HepG2 (cell line): Measurements from ENCODE around the gene WDFY1. TPM values are rescaled to one million over a fixed set of nuclear protein-coding genes. Genes with fewer than 3 reads are reported as not detected.

ENCODE experiments used
- CHD4 ChIP-seq: fragments of 200-600 bp; sonication (generic); IDR thresholded peaks from 2 replicates; pipeline ENCODE4 v1.7.0; 2017; ENCODE audit warnings: mild to moderate bottlenecking, low read length, borderline replicate concordance
- CREB1 ChIP-seq, 2 experiments: fragments of 450-650 bp in 1 of 2; IDR thresholded peaks; 2 replicates each; pipeline ENCODE4 v1.6.1; 2016 to 2017; ENCODE audit warnings: control low read depth in 1 of 2, mild to moderate bottlenecking in 1 of 2, missing compliant biosample characterization in 1 of 2, missing genetic modification characterization in 1 of 2
- FOXA3 ChIP-seq: IDR thresholded peaks from 2 replicates; pipeline ENCODE4 v1.6.1; 2016; ENCODE audit warnings: missing genetic modification reagents, missing compliant biosample characterization
- GATAD2A ChIP-seq: IDR thresholded peaks from 2 replicates; pipeline ENCODE4 v1.6.1; 2016
- GTF3A ChIP-seq: sonication (generic); formaldehyde crosslinking; conservative IDR thresholded peaks from 2 replicates; pipeline ENCODE4 v1.4.0; 2020; ENCODE audit warnings: mild to moderate bottlenecking, missing genetic modification reagents
- KDM4B ChIP-seq: sonication (generic); formaldehyde crosslinking; IDR thresholded peaks from 2 replicates; pipeline ENCODE4 v1.4.0; 2020; ENCODE audit warnings: missing genetic modification reagents
- SKI ChIP-seq: fragments of 450-650 bp; IDR thresholded peaks from one replicate; pipeline ENCODE4 v1.6.1; 2018; ENCODE audit warnings: mild to moderate bottlenecking; ENCODE audit not compliant: partially characterized antibody
- TBL1XR1 ChIP-seq: fragments of 150-350 bp; IDR thresholded peaks from 2 replicates; pipeline ENCODE4 v1.6.1; 2014; ENCODE audit warnings: borderline replicate concordance, low read length; ENCODE audit not compliant: partially characterized antibody
- TMF1 ChIP-seq: sonication (generic); formaldehyde crosslinking; IDR thresholded peaks from 2 replicates; pipeline ENCODE4 v1.8.1; 2022; ENCODE audit warnings: low read depth, missing genetic modification reagents
- TP53 ChIP-seq: sonication (generic); formaldehyde crosslinking; conservative IDR thresholded peaks from 2 replicates; pipeline ENCODE4 v1.4.0; 2020; ENCODE audit warnings: missing genetic modification reagents
- YY1 ChIP-seq: IDR thresholded peaks from 2 replicates; pipeline ENCODE4 v1.6.1; 2011; ENCODE audit warnings: low read length, low read depth, moderate library complexity, mild to moderate bottlenecking; ENCODE audit not compliant: insufficient read depth, insufficient replicate concordance
- ZFP82 ChIP-seq: sonication (generic); formaldehyde crosslinking; IDR thresholded peaks from 2 replicates; pipeline ENCODE4 v1.5.1; 2020; ENCODE audit warnings: mild to moderate bottlenecking, missing genetic modification reagents, borderline replicate concordance
- ZNF101 ChIP-seq: sonication (generic); formaldehyde crosslinking; IDR thresholded peaks from 2 replicates; pipeline ENCODE4 v1.4.0; 2020; ENCODE audit warnings: mild to moderate bottlenecking, low read depth, missing genetic modification reagents, borderline replicate concordance
- polyA plus RNA-seq, 8 experiments: library from polyadenylated mRNA; depleted of rRNA in 3 of 8; stranded (reverse) in 7 of 8; unstranded in 1 of 8; fragments of >200 nt; fragmentation: Illumina TruSeq in 4 of 8; extraction: Trizol in 4 of 8; gene quantifications; 2 replicates each; pipeline versions ENCODE4 v1.2.1 to v1.2.3, GENCODE V29; 2011 to 2016; ENCODE audit warnings: low read depth in 4 of 8, missing spikeins in 1 of 8, mixed read lengths in 1 of 8; ENCODE audit not compliant: insufficient read depth in 1 of 8
- total RNA-seq, 5 experiments: library from RNA; depleted of rRNA; stranded (reverse); fragments of >200 nt; fragmentation: Illumina TruSeq; extraction: Trizol; gene quantifications; 2 replicates each; pipeline ENCODE4 v1.2.3, GENCODE V29; 2016; ENCODE audit warnings: low read depth in 1 of 5
- TF ChIP-seq, protein P1 (sequence below): sonication (generic); formaldehyde crosslinking; IDR thresholded peaks from 2 replicates; pipeline ENCODE4 v1.4.0; 2020; ENCODE audit warnings: missing genetic modification reagents; ENCODE audit errors: not compliant biosample characterization
- TF ChIP-seq, protein P2 (sequence below): sonication (generic); formaldehyde crosslinking; IDR thresholded peaks from 2 replicates; pipeline ENCODE4 v1.4.0; 2020; ENCODE audit warnings: missing genetic modification reagents, borderline replicate concordance
- TF ChIP-seq, protein P3 (sequence below): IDR thresholded peaks from 2 replicates; pipeline ENCODE4 v1.6.1; 2012; ENCODE audit warnings: low read depth, low read length, improper control_type of control experiment
- TF ChIP-seq, protein P4 (sequence below): sonication (generic); formaldehyde crosslinking; IDR thresholded peaks from 2 replicates; pipeline ENCODE4 v1.5.1; 2020; ENCODE audit warnings: mild to moderate bottlenecking, missing genetic modification reagents, moderate library complexity
- TF ChIP-seq, protein P5 (sequence below): sonication (generic); formaldehyde crosslinking; IDR thresholded peaks from 2 replicates; pipeline ENCODE4 v1.8.1; 2023; ENCODE audit warnings: missing genetic modification reagents, inconsistent platforms, borderline replicate concordance
- TF ChIP-seq, protein P6 (sequence below): IDR thresholded peaks from 2 replicates; pipeline ENCODE4 v1.6.1; 2016; ENCODE audit warnings: missing genetic modification reagents, missing compliant biosample characterization

WDFY1 gene
- total and polyA plus RNA-seq, 2 of the 13 experiments (the other 11 are each of a cell fraction or from before 2014, with no cell fraction given) = 77.0 to 78.4 TPM

DNA sequence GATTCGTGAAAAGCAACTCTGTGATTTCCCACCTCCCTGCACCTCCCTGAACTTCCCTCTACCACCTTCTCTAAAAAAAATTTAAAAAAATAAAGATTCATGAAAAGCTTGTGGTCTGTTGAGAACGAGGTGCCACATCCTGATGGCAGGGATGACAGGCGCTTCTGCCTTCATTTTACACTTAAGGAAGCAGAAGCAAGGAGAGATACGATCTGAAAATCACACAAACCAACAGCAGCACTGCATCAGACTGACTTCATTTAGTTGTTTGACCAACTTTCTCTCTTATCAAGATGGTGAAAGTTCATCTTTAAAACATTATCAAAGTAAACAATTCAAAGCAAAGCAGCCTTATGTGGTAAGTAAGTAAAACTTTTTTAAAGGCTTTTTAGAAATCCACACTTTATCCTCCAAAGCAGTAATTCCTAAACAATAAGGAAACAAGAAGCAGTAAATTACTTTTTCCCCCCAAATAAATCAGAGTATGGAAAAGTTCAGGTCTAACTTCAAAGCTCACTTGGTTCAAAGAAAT lies 15.5 kb downstream of the WDFY1 start (continued):
- TF ChIP-seq, protein P1, sequence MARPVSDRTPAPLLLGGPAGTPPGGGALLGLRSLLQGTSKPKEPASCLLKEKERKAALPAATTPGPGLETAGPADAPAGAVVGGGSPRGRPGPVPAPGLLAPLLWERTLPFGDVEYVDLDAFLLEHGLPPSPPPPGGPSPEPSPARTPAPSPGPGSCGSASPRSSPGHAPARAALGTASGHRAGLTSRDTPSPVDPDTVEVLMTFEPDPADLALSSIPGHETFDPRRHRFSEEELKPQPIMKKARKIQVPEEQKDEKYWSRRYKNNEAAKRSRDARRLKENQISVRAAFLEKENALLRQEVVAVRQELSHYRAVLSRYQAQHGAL = no peak
- TF ChIP-seq, protein P2, sequence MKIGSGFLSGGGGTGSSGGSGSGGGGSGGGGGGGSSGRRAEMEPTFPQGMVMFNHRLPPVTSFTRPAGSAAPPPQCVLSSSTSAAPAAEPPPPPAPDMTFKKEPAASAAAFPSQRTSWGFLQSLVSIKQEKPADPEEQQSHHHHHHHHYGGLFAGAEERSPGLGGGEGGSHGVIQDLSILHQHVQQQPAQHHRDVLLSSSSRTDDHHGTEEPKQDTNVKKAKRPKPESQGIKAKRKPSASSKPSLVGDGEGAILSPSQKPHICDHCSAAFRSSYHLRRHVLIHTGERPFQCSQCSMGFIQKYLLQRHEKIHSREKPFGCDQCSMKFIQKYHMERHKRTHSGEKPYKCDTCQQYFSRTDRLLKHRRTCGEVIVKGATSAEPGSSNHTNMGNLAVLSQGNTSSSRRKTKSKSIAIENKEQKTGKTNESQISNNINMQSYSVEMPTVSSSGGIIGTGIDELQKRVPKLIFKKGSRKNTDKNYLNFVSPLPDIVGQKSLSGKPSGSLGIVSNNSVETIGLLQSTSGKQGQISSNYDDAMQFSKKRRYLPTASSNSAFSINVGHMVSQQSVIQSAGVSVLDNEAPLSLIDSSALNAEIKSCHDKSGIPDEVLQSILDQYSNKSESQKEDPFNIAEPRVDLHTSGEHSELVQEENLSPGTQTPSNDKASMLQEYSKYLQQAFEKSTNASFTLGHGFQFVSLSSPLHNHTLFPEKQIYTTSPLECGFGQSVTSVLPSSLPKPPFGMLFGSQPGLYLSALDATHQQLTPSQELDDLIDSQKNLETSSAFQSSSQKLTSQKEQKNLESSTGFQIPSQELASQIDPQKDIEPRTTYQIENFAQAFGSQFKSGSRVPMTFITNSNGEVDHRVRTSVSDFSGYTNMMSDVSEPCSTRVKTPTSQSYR = no peak
- no peak for TF ChIP-seq GTF3A
- TF ChIP-seq, protein P3, sequence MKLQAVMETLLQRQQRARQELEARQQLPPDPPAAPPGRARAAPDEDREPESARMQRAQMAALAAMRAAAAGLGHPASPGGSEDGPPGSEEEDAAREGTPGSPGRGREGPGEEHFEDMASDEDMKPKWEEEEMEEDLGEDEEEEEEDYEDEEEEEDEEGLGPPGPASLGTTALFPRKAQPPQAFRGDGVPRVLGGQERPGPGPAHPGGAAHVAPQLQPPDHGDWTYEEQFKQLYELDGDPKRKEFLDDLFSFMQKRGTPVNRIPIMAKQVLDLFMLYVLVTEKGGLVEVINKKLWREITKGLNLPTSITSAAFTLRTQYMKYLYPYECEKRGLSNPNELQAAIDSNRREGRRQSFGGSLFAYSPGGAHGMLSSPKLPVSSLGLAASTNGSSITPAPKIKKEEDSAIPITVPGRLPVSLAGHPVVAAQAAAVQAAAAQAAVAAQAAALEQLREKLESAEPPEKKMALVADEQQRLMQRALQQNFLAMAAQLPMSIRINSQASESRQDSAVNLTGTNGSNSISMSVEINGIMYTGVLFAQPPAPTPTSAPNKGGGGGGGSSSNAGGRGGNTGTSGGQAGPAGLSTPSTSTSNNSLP = 0 out of 2 replicates have a peak, but pooled peaks have one; percentile 17
- no peak for TF ChIP-seq TBL1XR1
- TF ChIP-seq, protein P4, sequence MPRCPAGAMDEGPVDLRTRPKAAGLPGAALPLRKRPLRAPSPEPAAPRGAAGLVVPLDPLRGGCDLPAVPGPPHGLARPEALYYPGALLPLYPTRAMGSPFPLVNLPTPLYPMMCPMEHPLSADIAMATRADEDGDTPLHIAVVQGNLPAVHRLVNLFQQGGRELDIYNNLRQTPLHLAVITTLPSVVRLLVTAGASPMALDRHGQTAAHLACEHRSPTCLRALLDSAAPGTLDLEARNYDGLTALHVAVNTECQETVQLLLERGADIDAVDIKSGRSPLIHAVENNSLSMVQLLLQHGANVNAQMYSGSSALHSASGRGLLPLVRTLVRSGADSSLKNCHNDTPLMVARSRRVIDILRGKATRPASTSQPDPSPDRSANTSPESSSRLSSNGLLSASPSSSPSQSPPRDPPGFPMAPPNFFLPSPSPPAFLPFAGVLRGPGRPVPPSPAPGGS (CRISPR knock-in tag) = no peak
- peak; percentile 26 for TF ChIP-seq SKI
- TF ChIP-seq KDM4B = no peak
- no peak for TF ChIP-seq ZFP82 (CRISPR knock-in tag)
- 0 out of 2 replicates have a peak, but pooled peaks have one; percentile 27 for TF ChIP-seq FOXA3 (CRISPR knock-in tag)
- no peak for TF ChIP-seq CREB1 (IDR thresholded peaks at IDR 0.05)
- TF ChIP-seq CREB1 (CRISPR knock-in tag; IDR thresholded peaks at IDR 0.05) = no peak
- no peak for TF ChIP-seq TMF1 (CRISPR knock-in tag)
- TF ChIP-seq CHD4 = 0 out of 2 replicates have a peak, but pooled peaks have one; percentile 23
- TF ChIP-seq GATAD2A (CRISPR knock-in tag) = peak; percentile 49
- TF ChIP-seq YY1 = no peak
- TF ChIP-seq, protein P5, sequence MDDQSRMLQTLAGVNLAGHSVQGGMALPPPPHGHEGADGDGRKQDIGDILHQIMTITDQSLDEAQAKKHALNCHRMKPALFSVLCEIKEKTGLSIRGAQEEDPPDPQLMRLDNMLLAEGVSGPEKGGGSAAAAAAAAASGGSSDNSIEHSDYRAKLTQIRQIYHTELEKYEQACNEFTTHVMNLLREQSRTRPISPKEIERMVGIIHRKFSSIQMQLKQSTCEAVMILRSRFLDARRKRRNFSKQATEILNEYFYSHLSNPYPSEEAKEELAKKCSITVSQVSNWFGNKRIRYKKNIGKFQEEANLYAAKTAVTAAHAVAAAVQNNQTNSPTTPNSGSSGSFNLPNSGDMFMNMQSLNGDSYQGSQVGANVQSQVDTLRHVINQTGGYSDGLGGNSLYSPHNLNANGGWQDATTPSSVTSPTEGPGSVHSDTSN (CRISPR knock-in tag) = peak; percentile 42; the same call in 1 of the 2 replicates
- TF ChIP-seq, protein P6, sequence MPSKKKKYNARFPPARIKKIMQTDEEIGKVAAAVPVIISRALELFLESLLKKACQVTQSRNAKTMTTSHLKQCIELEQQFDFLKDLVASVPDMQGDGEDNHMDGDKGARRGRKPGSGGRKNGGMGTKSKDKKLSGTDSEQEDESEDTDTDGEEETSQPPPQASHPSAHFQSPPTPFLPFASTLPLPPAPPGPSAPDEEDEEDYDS (CRISPR knock-in tag) = no peak
- TF ChIP-seq ZNF101 = no peak
- TF ChIP-seq TP53 = no peak
